ENCODE results near the gene SLC8A1.

SLC8A1 gene

GRCh38 chr2:40457837-40458236, 5.9 kb upstream of the SLC8A1 start:
- no peak for DNase-seq (ENCODE audit: low spot score)

- DNase-seq (ENCODE audit: low spot score) = no peak
Observed at GRCh38 chr2:40457366-40457765, 5.5 kb upstream of the SLC8A1 start.

GRCh38 chr2:40456926-40457325, 5.0 kb upstream of the SLC8A1 start:
- no peak for DNase-seq (ENCODE audit: low spot score)

- no peak for DNase-seq (ENCODE audit: low spot score)
Observed at GRCh38 chr2:40455661-40456060, 3.8 kb upstream of the SLC8A1 start.

- no peak for DNase-seq (ENCODE audit: low spot score)
Observed at GRCh38 chr2:40454321-40454720, 2.4 kb upstream of the SLC8A1 start.

GRCh38 chr2:40452786-40453185, 896 bp upstream of the SLC8A1 start:
- no peak for DNase-seq (ENCODE audit: low spot score)

- no peak for DNase-seq (ENCODE audit: low spot score)
Observed at GRCh38 chr2:40450796-40451430, 977 bp downstream of the SLC8A1 start.

GRCh38 chr2:40450066-40450795, 1.7 kb downstream of the SLC8A1 start:
- DNase-seq (ENCODE audit: low spot score) = no peak

GRCh38 chr2:40448476-40449079, 3.3 kb downstream of the SLC8A1 start:
- DNase-seq (ENCODE audit: low spot score) = no peak

- DNase-seq (ENCODE audit: low spot score) = no peak
Observed at GRCh38 chr2:40445467-40445866, 6.4 kb downstream of the SLC8A1 start.

- DNase-seq (ENCODE audit: low spot score) = no peak
Observed at GRCh38 chr2:40440835-40441234, 11.1 kb downstream of the SLC8A1 start.

GRCh38 chr2:40439473-40439872, 12.4 kb downstream of the SLC8A1 start:
- no peak for DNase-seq (ENCODE audit: low spot score)

- DNase-seq (ENCODE audit: low spot score) = no peak
Observed at GRCh38 chr2:40436093-40436475, 15.8 kb downstream of the SLC8A1 start.

GRCh38 chr2:40435426-40436092, 16.3 kb downstream of the SLC8A1 start:
- DNase-seq (ENCODE audit: low spot score) = no peak

- DNase-seq (ENCODE audit: low spot score) = no peak
Observed at GRCh38 chr2:40434731-40435271, 17.1 kb downstream of the SLC8A1 start.

GRCh38 chr2:40433736-40434135, 18.2 kb downstream of the SLC8A1 start:
- DNase-seq (ENCODE audit: low spot score) = no peak

GRCh38 chr2:40432921-40433483, 18.9 kb downstream of the SLC8A1 start:
- DNase-seq (ENCODE audit: low spot score) = no peak

GRCh38 chr2:40431600-40431955, 20.3 kb downstream of the SLC8A1 start:
- no peak for DNase-seq (ENCODE audit: low spot score)

GRCh38 chr2:40430776-40431599, 20.9 kb downstream of the SLC8A1 start:
- no peak for DNase-seq (ENCODE audit: low spot score)

GRCh38 chr2:40428439-40428838, 23.5 kb downstream of the SLC8A1 start:
- no peak for DNase-seq (ENCODE audit: low spot score)

- DNase-seq (ENCODE audit: low spot score) = no peak
Observed at GRCh38 chr2:40421631-40422297, 30.1 kb downstream of the SLC8A1 start.
